K562 (cell line): Measurements from ENCODE around the gene PSMA4. TPM values are rescaled to one million over a fixed set of nuclear protein-coding genes. Genes with fewer than 3 reads are reported as not detected.

Source experiments
- ATAC-seq: fragments of 200-7000 bp; cut with Tn5 transposase; 3 replicates; pipeline ENCODE4 v1.9.1; 2020; ENCODE audit warnings: moderate library complexity
- BruUV-seq: library from RNA; stranded (reverse); fragments of 400-500 nt; replicated peaks from 2 replicates; lab custom pipeline; 2021; lab: Mats Ljungman, UMichigan
- CTCF ChIA-PET: fragments of 300-600 bp; formaldehyde crosslinking; extraction: SDS; loops from one replicate; lab custom pipeline; 2021; ENCODE audit warnings: low intra/inter-chr PET ratio; lab: Yijun Ruan, JAX
- POLR2A ChIA-PET: fragments of 300-600, 350-650 bp; sonication (Branson Sonifier 250); formaldehyde crosslinking; extraction: SDS; loops from one replicate; lab custom pipeline; 2021; ENCODE audit warnings: antibody characterized with exemption, inconsistent platforms; lab: Yijun Ruan, JAX
- DNase-seq, 4 experiments: peaks; one replicate each; pipeline versions ENCODE4 v3.0.0 to v3.0.0-alpha.2; 2011 to 2018; ENCODE audit warnings: low spot score in 3 of 4, mixed read lengths in 3 of 4; ENCODE audit errors: extremely low read depth in 1 of 4
- FAIRE-seq: peaks from 2 replicates; lab custom pipeline; 2011; peaks lifted over from hg19 to GRCh38; lab: Jason Lieb, UNC
- H2AFZ ChIP-seq: 2 replicates; pipeline ENCODE4 v1.6.0; 2011; ENCODE audit warnings: low read depth, low read length, control low read depth, inconsistent platforms
- H3K27ac ChIP-seq: fragments of 200-600 bp; 3 replicates; pipeline ENCODE4 v1.8.0; 2011; ENCODE audit warnings: low read depth, mild to moderate bottlenecking, control low read depth, inconsistent platforms, low read length, moderate library complexity, mixed read lengths; ENCODE audit errors: extremely low read depth
- H3K27me3 ChIP-seq, 2 experiments: fragments of 300-600 bp in 1 of 2; 2 replicates in 1 of 2; 3 replicates in 1 of 2; pipeline versions ENCODE4 v1.6.0 to v1.8.0; 2011; ENCODE audit warnings: inconsistent platforms in 2 of 2, low read length in 2 of 2, mild to moderate bottlenecking in 1 of 2, mixed read lengths in 1 of 2, moderate library complexity in 1 of 2; ENCODE audit not compliant: control insufficient read depth in 2 of 2, insufficient read depth in 2 of 2
- H3K36me3 ChIP-seq: fragments of 300-600 bp; 3 replicates; pipeline ENCODE4 v1.8.0; 2011; ENCODE audit warnings: mild to moderate bottlenecking, low read length, inconsistent platforms; ENCODE audit not compliant: control insufficient read depth, insufficient read depth
- H3K4me1 ChIP-seq, 2 experiments: fragments of 200-600 bp in 1 of 2; replicated peaks in 1 of 2; 2 replicates in 1 of 2; 3 replicates in 1 of 2; pipeline versions ENCODE4 v1.5.1 to v1.8.0; 2011; ENCODE audit warnings: inconsistent platforms in 2 of 2, low read length in 2 of 2, mild to moderate bottlenecking in 1 of 2, mixed read lengths in 1 of 2, moderate library complexity in 1 of 2; ENCODE audit not compliant: control insufficient read depth in 2 of 2, insufficient read depth in 2 of 2
- H3K4me2 ChIP-seq: 2 replicates; pipeline ENCODE4 v1.6.1; 2011; ENCODE audit warnings: low read length, control low read depth, inconsistent platforms, mixed read lengths; ENCODE audit not compliant: insufficient read depth
- H3K4me3 ChIP-seq: fragments of 200-600 bp; sonication (generic), shearing (Covaris generic); 2 replicates; pipeline ENCODE4 v1.5.1; 2016; ENCODE audit warnings: control low read depth, inconsistent platforms
- H3K79me2 ChIP-seq: fragments of 200-600 bp; 3 replicates; pipeline ENCODE4 v1.8.0; 2011; ENCODE audit warnings: low read length, inconsistent platforms; ENCODE audit not compliant: control insufficient read depth, insufficient read depth
- H3K9ac ChIP-seq, 2 experiments: 2 replicates each; pipeline versions ENCODE4 v1.6.0 to v1.6.1; 2011; ENCODE audit warnings: low read depth in 2 of 2, low read length in 2 of 2, control low read depth in 1 of 2, inconsistent platforms in 1 of 2, mild to moderate bottlenecking in 1 of 2, mixed read lengths in 1 of 2; ENCODE audit not compliant: insufficient read depth in 1 of 2
- H3K9me1 ChIP-seq: one replicate; pipeline ENCODE4 v1.6.0; 2011; ENCODE audit warnings: inconsistent platforms, mild to moderate bottlenecking, low read length, moderate library complexity; ENCODE audit not compliant: control insufficient read depth, insufficient read depth
- H3K9me3 ChIP-seq: replicated peaks from 2 replicates; pipeline ENCODE4 v1.5.1; 2011; ENCODE audit warnings: low read depth, low read length, inconsistent platforms; ENCODE audit not compliant: control insufficient read depth, insufficient read depth
- H4K20me1 ChIP-seq: replicated peaks from 2 replicates; pipeline ENCODE4 v1.6.1; 2011; ENCODE audit warnings: low read length, inconsistent platforms, mixed read lengths; ENCODE audit not compliant: control insufficient read depth, insufficient read depth
- CEBPG ChIP-seq, 3 experiments: fragments of 200-800 bp in 1 of 3; sonication (Bioruptor generic) in 1 of 3; sonication (generic) in 1 of 3; formaldehyde crosslinking in 1 of 3; IDR thresholded peaks in 2 of 3; conservative IDR thresholded peaks in 1 of 3; 2 replicates each; pipeline versions ENCODE4 v1.6.1 to v1.8.0; 2016 to 2022; ENCODE audit warnings: missing compliant biosample characterization in 2 of 3, missing genetic modification characterization in 2 of 3, mild to moderate bottlenecking in 1 of 3, missing genetic modification reagents in 1 of 3
- JUN ChIP-seq, 2 experiments: sonication (generic) in 1 of 2; formaldehyde crosslinking in 1 of 2; IDR thresholded peaks; 2 replicates each; pipeline versions ENCODE4 v1.6.1 to v1.8.0; 2012 to 2022; ENCODE audit warnings: borderline replicate concordance in 2 of 2, mild to moderate bottlenecking in 2 of 2, improper control_type of control experiment in 1 of 2, low read depth in 1 of 2, low read length in 1 of 2, missing genetic modification reagents in 1 of 2
- MAZ ChIP-seq, 2 experiments: fragments of 450-650 bp in 1 of 2; sonication (generic) in 1 of 2; formaldehyde crosslinking; IDR thresholded peaks in 1 of 2; conservative IDR thresholded peaks in 1 of 2; 2 replicates each; pipeline versions ENCODE4 v1.4.0 to v1.5.0; 2020; ENCODE audit warnings: mild to moderate bottlenecking in 1 of 2, missing genetic modification reagents in 1 of 2
- MEIS2 ChIP-seq: fragments of 450-650 bp; IDR thresholded peaks from 2 replicates; pipeline ENCODE4 v1.6.1; 2014; ENCODE audit warnings: mild to moderate bottlenecking; ENCODE audit not compliant: partially characterized antibody
- SOX6 ChIP-seq: fragments of 450-650 bp; IDR thresholded peaks from 2 replicates; pipeline ENCODE4 v1.6.1; 2014; ENCODE audit warnings: mild to moderate bottlenecking
- SP1 ChIP-seq: sonication (generic); formaldehyde crosslinking; IDR thresholded peaks from 2 replicates; pipeline ENCODE4 v1.8.1; 2022; ENCODE audit warnings: mild to moderate bottlenecking, missing genetic modification reagents
- ZNF354B ChIP-seq: fragments of 250-450 bp; sonication (Bioruptor Pico); IDR thresholded peaks from 2 replicates; pipeline ENCODE4 v1.4.0; 2020
- WGBS: fragments of 100-300 bp; shearing (Covaris generic); methylation state at CpG from one replicate; pipeline ENCODE4 v1.1.6; 2016; ENCODE audit warnings: low coverage, mixed read lengths; ENCODE audit not compliant: insufficient coverage; ENCODE audit errors: missing lambda C conversion rate; 5-methylcytosine and 5-hydroxymethylcytosine counted together
- in situ Hi-C: fragments of 300-500 bp; cut with MboI; formaldehyde crosslinking; loops from 4 replicates; pipeline ENCODE4 v1.15.0; 2018; ENCODE audit warnings: inconsistent platforms, mixed read lengths
- intact Hi-C: fragments of 100-400 bp; cut with micrococcal nuclease; formaldehyde crosslinking; loops from 2 replicates; pipeline ENCODE4 v1.14.2; 2022
- polyA plus RNA-seq, 8 experiments: library from polyadenylated mRNA; depleted of rRNA in 4 of 8; stranded (reverse) in 5 of 8; unstranded in 3 of 8; fragments of >200 nt; fragmentation: Nextera tagmentation in 2 of 8; fragmentation: Illumina TruSeq in 1 of 8; extraction: Ambion mirVana in 2 of 8; extraction: Trizol in 1 of 8; gene quantifications; 2 replicates each; pipeline versions ENCODE4 v1.2.1 to v1.2.3, GENCODE V29; 2011 to 2014; ENCODE audit warnings: inconsistent platforms in 1 of 8, missing spikeins in 1 of 8
- total RNA-seq, 7 experiments: library from RNA; depleted of rRNA in 6 of 7; stranded (reverse); fragments of >200 nt in 6 of 7; fragmentation: Illumina TruSeq in 2 of 7; extraction: Trizol in 2 of 7; gene quantifications; 2 replicates each; pipeline versions ENCODE4 v1.2.1 to v1.2.3, GENCODE V29; 2011 to 2021; ENCODE audit warnings: low replicate concordance in 1 of 7
- TF ChIP-seq, protein P1 (sequence below): IDR thresholded peaks from 2 replicates; pipeline ENCODE4 v1.6.1; 2012; ENCODE audit warnings: low read depth, low read length, improper control_type of control experiment, borderline replicate concordance

PSMA4 gene
- total and polyA plus RNA-seq, 9 of the 15 experiments (the other 6 are each of a cell fraction or from before 2014, with no cell fraction given) = 304 to 1,857 (median 666) TPM

DNA sequence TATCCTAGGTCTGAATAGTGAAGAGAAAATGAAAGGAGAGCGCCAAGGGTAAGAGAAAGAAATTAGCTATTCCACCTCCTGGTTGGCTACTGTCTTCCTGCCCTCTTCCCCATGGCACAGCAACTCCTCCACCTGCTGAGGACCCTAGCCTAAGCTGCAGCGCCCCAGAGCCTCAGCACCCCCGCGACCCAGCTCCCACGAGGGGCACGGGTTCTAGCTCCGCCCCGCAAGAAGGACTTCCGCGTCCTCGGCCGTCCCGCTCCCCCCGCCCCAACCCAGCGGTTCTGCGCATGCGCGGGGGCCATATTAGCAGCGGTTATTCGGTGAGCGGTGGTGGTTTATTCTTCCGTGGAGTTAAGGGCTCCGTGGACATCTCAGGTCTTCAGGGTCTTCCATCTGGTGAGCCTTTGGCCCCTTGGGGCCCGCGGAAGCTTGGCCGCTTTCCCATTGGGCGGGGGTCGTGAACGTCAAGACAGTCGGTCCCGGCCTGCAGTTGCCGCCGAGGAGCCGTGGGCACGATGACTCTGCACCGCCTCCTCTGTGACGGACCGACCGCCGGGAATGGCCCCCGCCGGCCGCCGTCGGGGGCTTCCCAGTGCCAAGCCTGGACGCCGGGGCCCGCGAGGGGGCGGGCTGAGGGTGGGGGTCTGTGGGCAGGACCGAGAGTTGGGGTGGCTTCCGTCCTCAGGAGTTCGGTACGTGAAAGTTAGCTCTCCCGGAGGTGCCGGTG lies at the start of gene PSMA4 (continued):
- peak; percentile 82 to 84 for TF ChIP-seq MAZ (CRISPR knock-in tag; conservative IDR thresholded peaks at IDR 0.05 in 1 of 2, IDR thresholded peaks at IDR 0.05 in 1 of 2)
- TF ChIP-seq JUN (IDR thresholded peaks at IDR 0.05; ENCODE audit: borderline replicate concordance, low read depth, low read length) = 0 out of 2 replicates have a peak, but pooled peaks have one; percentile 7
- TF ChIP-seq JUN (CRISPR knock-in tag; IDR thresholded peaks at IDR 0.05; ENCODE audit: borderline replicate concordance) = no peak

DNA sequence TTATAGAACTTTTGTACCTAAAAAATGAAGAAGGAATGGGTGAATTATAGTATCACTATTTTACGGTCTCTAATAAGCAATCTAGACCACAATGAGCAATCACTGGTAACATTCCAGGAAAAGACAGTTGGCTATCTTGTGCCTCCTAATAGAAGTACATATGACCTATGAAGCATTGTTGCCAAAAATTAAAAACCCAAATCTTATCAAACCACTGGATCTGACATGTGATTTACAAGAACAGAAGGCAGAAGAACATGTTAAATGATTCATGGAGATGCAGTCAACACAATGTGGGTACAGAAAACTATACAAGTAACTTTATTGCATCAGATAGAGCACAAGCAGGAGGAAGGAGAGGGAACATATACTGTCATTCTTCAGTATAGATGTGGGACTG lies 47.4 kb upstream of the PSMA4 start:
- H3K36me3 ChIP-seq = peaks cover 91% of the 10 kb centered on the region
- POLR2A ChIA-PET = no interaction called here
- WGBS = 92% methylated on average over 1 of the region's 1 CpG

More for the DNA sequence above, 47.4 kb upstream of the PSMA4 start:
- Histone ChIP-seq H3K79me2 (no peaks in the 10 kb centered on the region), H3K4me1 (no peaks in the 10 kb centered on the region), H3K27me3 (no peaks in the 10 kb centered on the region), H3K9ac (no peak overlapping the region), H3K4me3 (no peak overlapping the region), H3K9me1 (no peaks in the 10 kb centered on the region), H4K20me1 (no peaks in the 10 kb centered on the region), H3K27ac (no peak overlapping the region), H2AFZ (no peak overlapping the region), H3K4me2 (no peak overlapping the region), H3K9me3 (no peaks in the 10 kb centered on the region)
- DNase-seq (no peak), FAIRE-seq (no peak), ATAC-seq (no peak)
- in situ Hi-C loops = no loop called here
- CTCF ChIA-PET = no interaction called here
- BruUV-seq = no TSS peak
- intact Hi-C loops = no loop called here
- no peak for TF ChIP-seq CEBPG (CRISPR knock-in tag; IDR thresholded peaks at IDR 0.05)
- TF ChIP-seq CEBPG (tag; conservative IDR thresholded peaks at IDR 0.05 in 1 of 2, IDR thresholded peaks at IDR 0.05 in 1 of 2) = peak in 1 of 2 experiments; percentile 45; a peak in 1 of 4 replicates
- TF ChIP-seq MEIS2 = peak; percentile 36
- 0 out of 2 replicates have a peak, but pooled peaks have one; percentile 14 for TF ChIP-seq SOX6
- no peak for TF ChIP-seq SP1 (CRISPR knock-in tag)
- TF ChIP-seq ZNF354B (CRISPR knock-in tag) = peak; percentile 24; the same call in 1 of the 2 replicates
- TF ChIP-seq, protein P1, sequence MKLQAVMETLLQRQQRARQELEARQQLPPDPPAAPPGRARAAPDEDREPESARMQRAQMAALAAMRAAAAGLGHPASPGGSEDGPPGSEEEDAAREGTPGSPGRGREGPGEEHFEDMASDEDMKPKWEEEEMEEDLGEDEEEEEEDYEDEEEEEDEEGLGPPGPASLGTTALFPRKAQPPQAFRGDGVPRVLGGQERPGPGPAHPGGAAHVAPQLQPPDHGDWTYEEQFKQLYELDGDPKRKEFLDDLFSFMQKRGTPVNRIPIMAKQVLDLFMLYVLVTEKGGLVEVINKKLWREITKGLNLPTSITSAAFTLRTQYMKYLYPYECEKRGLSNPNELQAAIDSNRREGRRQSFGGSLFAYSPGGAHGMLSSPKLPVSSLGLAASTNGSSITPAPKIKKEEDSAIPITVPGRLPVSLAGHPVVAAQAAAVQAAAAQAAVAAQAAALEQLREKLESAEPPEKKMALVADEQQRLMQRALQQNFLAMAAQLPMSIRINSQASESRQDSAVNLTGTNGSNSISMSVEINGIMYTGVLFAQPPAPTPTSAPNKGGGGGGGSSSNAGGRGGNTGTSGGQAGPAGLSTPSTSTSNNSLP = no peak
